Activated CD8-positive, alpha-beta memory T cell treated with anti-CD3 and anti-CD28 coated beads, Interleukin-2, amount 50 U/mL, for 48 hours (primary cell): ENCODE measurements around the gene BCL2L13.
A peak's percentile ranks its signal among the peaks of the same experiment; 100 is the strongest.
"Not testable (repeated sequence)": the region's sequence is repeated elsewhere in the genome, so short reads cannot be mapped to it uniquely, and the experiment has no call there.

Experiments
- DNase-seq: peaks from one replicate; pipeline ENCODE4 v3.0.0-alpha.2; 2020

The BCL2L13 gene

GRCh38 chr22:17698276-17698675 lies 59.7 kb downstream of the BCL2L13 start:
- DNase-seq = not testable (repeated sequence)

GRCh38 chr22:17698948-17699347 lies 60.4 kb downstream of the BCL2L13 start:
- no peak for DNase-seq

GRCh38 chr22:17699696-17700340 lies 61.3 kb downstream of the BCL2L13 start:
- DNase-seq = no peak

- no peak for DNase-seq
Measured at GRCh38 chr22:17700778-17701177, 62.2 kb downstream of the BCL2L13 start.

- no peak for DNase-seq
Measured at GRCh38 chr22:17703811-17704210, 65.3 kb downstream of the BCL2L13 start.

GRCh38 chr22:17705546-17705945 lies 67.0 kb downstream of the BCL2L13 start:
- DNase-seq = no peak

- DNase-seq = peak; percentile 55
Measured at GRCh38 chr22:17705951-17706900, 67.7 kb downstream of the BCL2L13 start.

- no peak for DNase-seq
Measured at GRCh38 chr22:17706947-17707346, 68.4 kb downstream of the BCL2L13 start.

- no peak for DNase-seq
Measured at GRCh38 chr22:17707526-17707925, 69.0 kb downstream of the BCL2L13 start.

GRCh38 chr22:17710023-17710422 lies 71.5 kb downstream of the BCL2L13 start:
- no peak for DNase-seq

- DNase-seq = no peak
Measured at GRCh38 chr22:17712441-17712840, 73.9 kb downstream of the BCL2L13 start.

- DNase-seq = no peak
Measured at GRCh38 chr22:17716529-17716928, 78.0 kb downstream of the BCL2L13 start.

GRCh38 chr22:17717708-17718107 lies 79.2 kb downstream of the BCL2L13 start:
- DNase-seq = no peak

GRCh38 chr22:17719911-17720310 lies 81.4 kb downstream of the BCL2L13 start:
- DNase-seq = no peak

GRCh38 chr22:17724241-17724640 lies 85.7 kb downstream of the BCL2L13 start:
- no peak for DNase-seq

- no peak for DNase-seq
Measured at GRCh38 chr22:17724678-17725499, 86.3 kb downstream of the BCL2L13 start.

- DNase-seq = no peak
Measured at GRCh38 chr22:17725500-17725796, 86.9 kb downstream of the BCL2L13 start.

GRCh38 chr22:17726006-17726927 lies 87.7 kb downstream of the BCL2L13 start:
- no peak for DNase-seq

- DNase-seq = no peak
Measured at GRCh38 chr22:17726928-17727897, 88.7 kb downstream of the BCL2L13 start.

- no peak for DNase-seq
Measured at GRCh38 chr22:17728786-17729185, 90.2 kb downstream of the BCL2L13 start.

- no peak for DNase-seq
Measured at GRCh38 chr22:17729561-17729960, 91.0 kb downstream of the BCL2L13 start.
